K562 (cell line): ENCODE data around the gene PFDN2. TPM values are rescaled to one million over a fixed set of nuclear protein-coding genes. Genes with fewer than 3 reads are reported as not detected.

Experiments used
- BHLHE40 ChIP-seq: IDR thresholded peaks from 2 replicates; pipeline ENCODE4 v1.6.1; 2011; ENCODE audit warnings: low read length, improper control_type of control experiment
- KAT7 ChIP-seq: sonication (generic); formaldehyde crosslinking; IDR thresholded peaks from 2 replicates; pipeline ENCODE4 v1.8.0; 2022; ENCODE audit warnings: missing genetic modification reagents, mild to moderate bottlenecking, borderline replicate concordance
- MAX ChIP-seq: sonication (generic); formaldehyde crosslinking; IDR thresholded peaks from 2 replicates; pipeline ENCODE4 v1.9.0; 2022; ENCODE audit warnings: mild to moderate bottlenecking, missing genetic modification reagents
- MYC ChIP-seq, 2 experiments: fragments of 250-450 bp in 1 of 2; sonication (Bioruptor Pico) in 1 of 2; IDR thresholded peaks; 2 replicates each; pipeline versions ENCODE4 v1.5.1 to v1.6.1; 2012 to 2021; ENCODE audit warnings: low read depth in 2 of 2, borderline replicate concordance in 1 of 2, improper control_type of control experiment in 1 of 2, low read length in 1 of 2, mild to moderate bottlenecking in 1 of 2, moderate library complexity in 1 of 2
- NBN ChIP-seq: fragments of 450-650 bp; IDR thresholded peaks from 2 replicates; pipeline ENCODE4 v1.6.1; 2016; ENCODE audit warnings: low read depth, mild to moderate bottlenecking
- PHF21A ChIP-seq: fragments of 450-650 bp; IDR thresholded peaks from 2 replicates; pipeline ENCODE4 v1.6.1; 2017; ENCODE audit warnings: low read depth, borderline replicate concordance
- RBM25 ChIP-seq: fragments of 200-400 bp; formaldehyde crosslinking; IDR thresholded peaks from 2 replicates; pipeline ENCODE4 v1.6.1; 2018; ENCODE audit warnings: low read length, low read depth, moderate library complexity; ENCODE audit not compliant: severe bottlenecking
- ZBED1 ChIP-seq: IDR thresholded peaks from 2 replicates; pipeline ENCODE4 v1.6.1; 2014
- ZBTB40 ChIP-seq, 2 experiments: fragments of 450-650 bp in 1 of 2; sonication (generic) in 1 of 2; formaldehyde crosslinking in 1 of 2; IDR thresholded peaks; 2 replicates each; pipeline versions ENCODE4 v1.7.1 to v1.9.0; 2016 to 2022; ENCODE audit warnings: inconsistent platforms in 1 of 2, mild to moderate bottlenecking in 1 of 2, missing genetic modification reagents in 1 of 2
- ZNF12 ChIP-seq: sonication (generic); formaldehyde crosslinking; IDR thresholded peaks from 2 replicates; pipeline ENCODE4 v1.4.0; 2020; ENCODE audit warnings: mild to moderate bottlenecking, missing genetic modification reagents
- ZNF224 ChIP-seq: sonication (generic); formaldehyde crosslinking; IDR thresholded peaks from 2 replicates; pipeline ENCODE4 v1.8.0; 2022; ENCODE audit warnings: mild to moderate bottlenecking, missing genetic modification reagents
- ZNF324 ChIP-seq: fragments of 250-450 bp; sonication (Bioruptor Pico); IDR thresholded peaks from 2 replicates; pipeline ENCODE4 v1.4.0; 2020; ENCODE audit warnings: mild to moderate bottlenecking
- ZNF41 ChIP-seq: fragments of 250-450 bp; sonication (Bioruptor Pico); conservative IDR thresholded peaks from 2 replicates; pipeline ENCODE4 v1.4.0; 2020; ENCODE audit warnings: mild to moderate bottlenecking
- ZNF436 ChIP-seq: fragments of 250-450, 450-650 bp; sonication (Bioruptor Pico); formaldehyde crosslinking; IDR thresholded peaks from 2 replicates; pipeline ENCODE4 v1.7.0; 2020; ENCODE audit warnings: mild to moderate bottlenecking
- ZNF444 ChIP-seq: fragments of 250-450 bp; sonication (Bioruptor Pico); IDR thresholded peaks from 2 replicates; pipeline ENCODE4 v1.4.0; 2020; ENCODE audit warnings: mild to moderate bottlenecking, moderate library complexity
- ZNF551 ChIP-seq: fragments of 250-450 bp; sonication (Bioruptor Pico); IDR thresholded peaks from 2 replicates; pipeline ENCODE4 v1.5.0; 2021; ENCODE audit warnings: mild to moderate bottlenecking, moderate library complexity
- ZNF699 ChIP-seq: fragments of 250-450 bp; sonication (Bioruptor Pico); IDR thresholded peaks from 2 replicates; pipeline ENCODE4 v1.8.0; 2021; ENCODE audit warnings: mild to moderate bottlenecking, moderate library complexity; ENCODE audit not compliant: insufficient replicate concordance
- polyA plus RNA-seq, 8 experiments: library from polyadenylated mRNA; depleted of rRNA in 4 of 8; stranded (reverse) in 5 of 8; unstranded in 3 of 8; fragments of >200 nt; fragmentation: Nextera tagmentation in 2 of 8; fragmentation: Illumina TruSeq in 1 of 8; extraction: Ambion mirVana in 2 of 8; extraction: Trizol in 1 of 8; gene quantifications; 2 replicates each; pipeline versions ENCODE4 v1.2.1 to v1.2.3, GENCODE V29; 2011 to 2014; ENCODE audit warnings: inconsistent platforms in 1 of 8, missing spikeins in 1 of 8
- total RNA-seq, 7 experiments: library from RNA; depleted of rRNA in 6 of 7; stranded (reverse); fragments of >200 nt in 6 of 7; fragmentation: Illumina TruSeq in 2 of 7; extraction: Trizol in 2 of 7; gene quantifications; 2 replicates each; pipeline versions ENCODE4 v1.2.1 to v1.2.3, GENCODE V29; 2011 to 2021; ENCODE audit warnings: low replicate concordance in 1 of 7

Gene PFDN2
- total and polyA plus RNA-seq, 9 of the 15 experiments (the other 6 are each of a cell fraction or from before 2014, with no cell fraction given): 50.2 to 361 (median 144) TPM

GRCh38 chr1:161165742-161166668, 48.2 kb upstream of the PFDN2 start, which contains the start of gene PPOX (continued):
- TF ChIP-seq ZBTB40 (IDR thresholded peaks at IDR 0.05) (peak; percentile 20; the same call in 1 of the 2 replicates), ZBTB40 (CRISPR knock-in tag; IDR thresholded peaks at IDR 0.05) (no peak), ZNF41 (CRISPR knock-in tag) (no peak), ZNF324 (CRISPR knock-in tag) (no peak), KAT7 (CRISPR knock-in tag) (peak; percentile 55; the same call in 1 of the 2 replicates), BHLHE40 (peak; percentile 96), PHF21A (no peak; the same call in 1 of the 2 replicates), ZNF12 (CRISPR knock-in tag) (no peak), ZNF699 (CRISPR knock-in tag) (no peak), MYC (IDR thresholded peaks at IDR 0.05; ENCODE audit: low read depth, low read length) (peak; percentile 86; the same call in 1 of the 2 replicates), MYC (CRISPR knock-in tag; IDR thresholded peaks at IDR 0.05; ENCODE audit: borderline replicate concordance, low read depth) (peak; percentile 71; the same call in 1 of the 2 replicates), RBM25 (peak; percentile 68), ZNF436 (no peak), NBN (peak; percentile 84), MAX (CRISPR knock-in tag) (peak; percentile 90), ZNF224 (CRISPR knock-in tag) (no peak), ZNF551 (CRISPR knock-in tag) (no peak), ZNF444 (CRISPR knock-in tag) (no peak), ZBED1 (peak; percentile 93)
